Type B pancreatic cell (in vitro differentiated cells): ENCODE data around the gene UBE2L3. TPM values are rescaled to one million over a fixed set of nuclear protein-coding genes. Genes with fewer than 3 reads are reported as not detected.

Experiments
- DNase-seq: peaks from one replicate; pipeline ENCODE4 v3.0.0; 2021; ENCODE audit warnings: mixed read lengths; ENCODE audit not compliant: unreplicated experiment; ENCODE audit errors: extremely low spot score
- H3K27ac Mint-ChIP-seq: 2 replicates; pipeline ENCODE4 v1.8.0; 2021; ENCODE audit warnings: mild to moderate bottlenecking, mixed read lengths
- H3K27me3 Mint-ChIP-seq: 2 replicates; pipeline ENCODE4 v1.8.0; 2021; ENCODE audit warnings: mixed read lengths
- H3K36me3 Mint-ChIP-seq: 2 replicates; pipeline ENCODE4 v1.8.0; 2021; ENCODE audit warnings: mixed read lengths
- H3K4me1 Mint-ChIP-seq: one replicate; pipeline ENCODE4 v1.8.0; 2021; ENCODE audit warnings: mixed read lengths; ENCODE audit not compliant: unreplicated experiment
- H3K4me3 Mint-ChIP-seq: 2 replicates; pipeline ENCODE4 v1.8.0; 2021; ENCODE audit warnings: mild to moderate bottlenecking, mixed read lengths
- H3K9me3 Mint-ChIP-seq: 2 replicates; pipeline ENCODE4 v1.8.0; 2021; ENCODE audit warnings: mixed read lengths
- microRNA-seq: library from miRNA; unstranded; fragments of <30 nt; microRNA quantifications from one replicate; pipeline ENCODE4, GENCODE V29; 2020
- total RNA-seq: library from RNA; stranded (reverse); gene quantifications from 2 replicates; pipeline ENCODE4 v1.2.1, GENCODE V29; 2021; ENCODE audit warnings: low replicate concordance
- TF ChIP-seq, protein P1 (sequence below): fragments of 200-600 bp; sonication (generic); conservative IDR thresholded peaks from 2 replicates; pipeline ENCODE4 v1.5.0; 2021; ENCODE audit warnings: antibody characterized with exemption, mild to moderate bottlenecking

The UBE2L3 gene
- total RNA-seq, 1 donor from 2014 or later, result 63.1 TPM

DNA sequence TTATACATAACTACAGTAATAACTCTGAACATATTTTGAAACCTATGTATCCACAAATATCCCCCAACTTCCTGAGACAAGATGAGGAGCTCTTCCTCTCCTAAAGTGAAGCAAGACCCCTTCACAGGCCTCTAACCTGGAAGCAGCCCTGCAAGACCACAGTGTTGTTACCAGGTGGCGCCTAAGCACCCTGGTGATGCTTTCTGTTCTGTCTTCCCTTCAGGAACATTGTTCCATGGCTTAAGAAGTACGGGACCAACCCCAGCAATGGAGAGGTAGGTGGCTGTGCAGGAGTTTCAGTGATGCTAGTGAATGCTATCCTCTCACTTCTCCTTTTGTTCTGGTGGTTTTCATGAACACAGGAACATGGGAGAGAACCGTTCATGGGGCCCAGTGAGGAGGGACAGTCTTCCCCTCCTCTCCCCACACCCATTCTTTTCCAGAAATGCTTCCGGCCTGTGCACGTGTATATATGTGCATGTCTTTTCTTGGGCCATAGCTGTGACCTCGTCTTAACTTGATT, 104.7 kb downstream of the UBE2L3 start:
- H3K9me3 Mint-ChIP-seq, result no peaks in the 10 kb centered on the region
- DNase-seq, result no peak
- TF ChIP-seq, protein P1, sequence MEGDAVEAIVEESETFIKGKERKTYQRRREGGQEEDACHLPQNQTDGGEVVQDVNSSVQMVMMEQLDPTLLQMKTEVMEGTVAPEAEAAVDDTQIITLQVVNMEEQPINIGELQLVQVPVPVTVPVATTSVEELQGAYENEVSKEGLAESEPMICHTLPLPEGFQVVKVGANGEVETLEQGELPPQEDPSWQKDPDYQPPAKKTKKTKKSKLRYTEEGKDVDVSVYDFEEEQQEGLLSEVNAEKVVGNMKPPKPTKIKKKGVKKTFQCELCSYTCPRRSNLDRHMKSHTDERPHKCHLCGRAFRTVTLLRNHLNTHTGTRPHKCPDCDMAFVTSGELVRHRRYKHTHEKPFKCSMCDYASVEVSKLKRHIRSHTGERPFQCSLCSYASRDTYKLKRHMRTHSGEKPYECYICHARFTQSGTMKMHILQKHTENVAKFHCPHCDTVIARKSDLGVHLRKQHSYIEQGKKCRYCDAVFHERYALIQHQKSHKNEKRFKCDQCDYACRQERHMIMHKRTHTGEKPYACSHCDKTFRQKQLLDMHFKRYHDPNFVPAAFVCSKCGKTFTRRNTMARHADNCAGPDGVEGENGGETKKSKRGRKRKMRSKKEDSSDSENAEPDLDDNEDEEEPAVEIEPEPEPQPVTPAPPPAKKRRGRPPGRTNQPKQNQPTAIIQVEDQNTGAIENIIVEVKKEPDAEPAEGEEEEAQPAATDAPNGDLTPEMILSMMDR, result no peak
- H3K27me3 Mint-ChIP-seq, result no peaks in the 10 kb centered on the region
- H3K4me1 Mint-ChIP-seq, result peaks cover 5% of the 10 kb centered on the region
- no peak overlapping the region for H3K4me3 Mint-ChIP-seq
- peaks cover 9% of the 10 kb centered on the region for H3K36me3 Mint-ChIP-seq
- H3K27ac Mint-ChIP-seq, result no peak overlapping the region

Small RNAs within 50 kb of the gene (microRNA-seq; reads per million reads assigned to microRNA genes)
- gene MIR130B (4,952 reads per million, percentile 92 among the genes with 10 or more reads in this experiment), gene MIR301B (82.6 reads per million, percentile 61 among the genes with 10 or more reads in this experiment)

Other genes starting within 250 kb of the UBE2L3 start
- 0.29 TPM in 1 of 2 replicates, not detected in the other for gene RIMBP3B, start 184.0 kb upstream of the UBE2L3 start, total RNA-seq
- 36.1 and 65.5 TPM in 2 replicates for gene HIC2, start 150.3 kb upstream of the UBE2L3 start, total RNA-seq
- gene TMEM191C, start 100.3 kb upstream of the UBE2L3 start, total RNA-seq, result 6.8 and 20.2 TPM in 2 replicates
- 0.17 and 0.34 TPM in 2 replicates for gene RIMBP3C, start 16.3 kb upstream of the UBE2L3 start, total RNA-seq
- gene YDJC, start 62.3 kb downstream of the UBE2L3 start, total RNA-seq, result 20.7 and 24.5 TPM in 2 replicates
- 0.21 and 0.87 TPM in 2 replicates for gene CCDC116, start 65.0 kb downstream of the UBE2L3 start, total RNA-seq
- gene SDF2L1, start 74.6 kb downstream of the UBE2L3 start, total RNA-seq, result 56.3 and 56.5 TPM in 2 replicates
- 41.1 and 49.2 TPM in 2 replicates for gene PPIL2, start 98.3 kb downstream of the UBE2L3 start, total RNA-seq
- 7.8 and 19.3 TPM in 2 replicates for gene YPEL1, start 168.1 kb downstream of the UBE2L3 start, total RNA-seq